ENCODE measurements around the gene OGFOD3. TPM values are rescaled to one million over a fixed set of nuclear protein-coding genes. Genes with fewer than 3 reads are reported as not detected.
A peak's percentile ranks its signal among the peaks of the same experiment; 100 is the strongest.

Gene OGFOD3
- total and polyA plus RNA-seq, 9 of the 15 experiments (the other 6 are each of a cell fraction or from before 2014, with no cell fraction given) = 0.69 to 44.7 (median 18.9) TPM

- TF ChIP-seq POU5F1 (IDR thresholded peaks at IDR 0.05; ENCODE audit: borderline replicate concordance, low read depth, low read length, partially characterized antibody) (no peak), PHF8 (IDR thresholded peaks at IDR 0.05; ENCODE audit: borderline replicate concordance, low read length) (no peak), SNRNP70 (optimal IDR thresholded peaks at IDR 0.05; ENCODE audit: low read depth, low read length) (no peak)
Observed at GRCh38 chr17:82375359-82376041, 42.9 kb downstream of the OGFOD3 start (continued).

DNA sequence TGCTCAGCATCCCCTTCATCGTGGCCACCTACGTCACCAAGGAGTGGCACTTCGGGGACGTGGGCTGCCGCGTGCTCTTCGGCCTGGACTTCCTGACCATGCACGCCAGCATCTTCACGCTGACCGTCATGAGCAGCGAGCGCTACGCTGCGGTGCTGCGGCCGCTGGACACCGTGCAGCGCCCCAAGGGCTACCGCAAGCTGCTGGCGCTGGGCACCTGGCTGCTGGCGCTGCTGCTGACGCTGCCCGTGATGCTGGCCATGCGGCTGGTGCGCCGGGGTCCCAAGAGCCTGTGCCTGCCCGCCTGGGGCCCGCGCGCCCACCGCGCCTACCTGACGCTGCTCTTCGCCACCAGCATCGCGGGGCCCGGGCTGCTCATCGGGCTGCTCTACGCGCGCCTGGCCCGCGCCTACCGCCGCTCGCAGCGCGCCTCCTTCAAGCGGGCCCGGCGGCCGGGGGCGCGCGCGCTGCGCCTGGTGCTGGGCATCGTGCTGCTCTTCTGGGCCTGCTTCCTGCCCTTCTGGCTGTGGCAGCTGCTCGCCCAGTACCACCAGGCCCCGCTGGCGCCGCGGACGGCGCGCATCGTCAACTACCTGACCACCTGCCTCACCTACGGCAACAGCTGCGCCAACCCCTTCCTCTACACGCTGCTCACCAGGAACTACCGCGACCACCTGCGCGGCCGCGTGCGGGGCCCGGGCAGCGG, 43.6 kb downstream of the OGFOD3 start:
- Histone ChIP-seq H3K27me3 (ENCODE audit: control insufficient read depth in 2 of 2, insufficient read depth in 2 of 2, low read length in 2 of 2) (no peaks in the 10 kb centered on the region), H3K27ac (ENCODE audit: extremely low read depth, low read depth, low read length) (no peak overlapping the region), H3K9me1 (ENCODE audit: control insufficient read depth, insufficient read depth, low read length) (no peaks in the 10 kb centered on the region), H3K4me3 (no peak overlapping the region), H3K4me1 (replicated peaks in 1 of 2; ENCODE audit: control insufficient read depth in 2 of 2, insufficient read depth in 2 of 2, low read length in 2 of 2) (peaks cover 0 to 62% of the 10 kb centered on the region in 2 experiments; a peak in 3 of 5 replicates), H4K20me1 (replicated peaks; ENCODE audit: control insufficient read depth, insufficient read depth, low read length) (no peaks in the 10 kb centered on the region), H3K9ac (ENCODE audit: insufficient read depth in 1 of 2, low read depth in 2 of 2, low read length in 2 of 2) (no peak overlapping the region; a peak in 1 of 4 replicates), H3K36me3 (ENCODE audit: control insufficient read depth, insufficient read depth, low read length) (no peaks in the 10 kb centered on the region), H3K4me2 (ENCODE audit: insufficient read depth, low read length) (no peak overlapping the region), H3K9me3 (replicated peaks; ENCODE audit: control insufficient read depth, insufficient read depth, low read depth, low read length) (no peaks in the 10 kb centered on the region), H3K79me2 (ENCODE audit: control insufficient read depth, insufficient read depth, low read length) (no peaks in the 10 kb centered on the region), H2AFZ (ENCODE audit: low read depth, low read length) (no peak overlapping the region)
- TF ChIP-seq, protein P1, sequence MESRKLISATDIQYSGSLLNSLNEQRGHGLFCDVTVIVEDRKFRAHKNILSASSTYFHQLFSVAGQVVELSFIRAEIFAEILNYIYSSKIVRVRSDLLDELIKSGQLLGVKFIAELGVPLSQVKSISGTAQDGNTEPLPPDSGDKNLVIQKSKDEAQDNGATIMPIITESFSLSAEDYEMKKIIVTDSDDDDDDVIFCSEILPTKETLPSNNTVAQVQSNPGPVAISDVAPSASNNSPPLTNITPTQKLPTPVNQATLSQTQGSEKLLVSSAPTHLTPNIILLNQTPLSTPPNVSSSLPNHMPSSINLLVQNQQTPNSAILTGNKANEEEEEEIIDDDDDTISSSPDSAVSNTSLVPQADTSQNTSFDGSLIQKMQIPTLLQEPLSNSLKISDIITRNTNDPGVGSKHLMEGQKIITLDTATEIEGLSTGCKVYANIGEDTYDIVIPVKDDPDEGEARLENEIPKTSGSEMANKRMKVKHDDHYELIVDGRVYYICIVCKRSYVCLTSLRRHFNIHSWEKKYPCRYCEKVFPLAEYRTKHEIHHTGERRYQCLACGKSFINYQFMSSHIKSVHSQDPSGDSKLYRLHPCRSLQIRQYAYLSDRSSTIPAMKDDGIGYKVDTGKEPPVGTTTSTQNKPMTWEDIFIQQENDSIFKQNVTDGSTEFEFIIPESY (CRISPR knock-in tag; IDR thresholded peaks at IDR 0.05) = 0 out of 2 replicates have a peak, but pooled peaks have one; percentile 23
- no peak for TF ChIP-seq ZNF57 (CRISPR knock-in tag; IDR thresholded peaks at IDR 0.05)
- POLR2A ChIA-PET = interaction anchor here (0.6 to 1.6 kb wide), 3 partner anchors 8 to 13 kb away, joined by 3 read pairs; no protein-coding TSS in a partner anchor
- in situ Hi-C loops (cut with MboI) (no loop called here), intact Hi-C loops (cut with micrococcal nuclease) (no loop called here)
- CTCF ChIA-PET (ENCODE audit: low intra/inter-chr PET ratio) = no interaction called here
- ATAC-seq (no peak), FAIRE-seq (no peak), DNase-seq (ENCODE audit: extremely low read depth in 1 of 4, low spot score in 3 of 4) (no peak)
- no TSS peak for BruUV-seq (replicated peaks)
- 95% methylated on average over 52 of the region's 79 CpGs for WGBS (ENCODE audit: insufficient coverage, low coverage, missing lambda C conversion rate)
